Amniotic epithelial cell (primary cell): ENCODE measurements around the gene GFOD2.
"Not testable (repeated sequence)": the region's sequence is repeated elsewhere in the genome, so short reads cannot be mapped to it uniquely, and the experiment has no call there.

ENCODE experiments used
- DNase-seq: peaks from one replicate; pipeline ENCODE4 v3.0.0-alpha.2; 2010; ENCODE audit warnings: low read depth

The GFOD2 gene

GRCh38 chr16:67719048-67719777, at the start of gene GFOD2:
Gene GFOD2, minus strand, starts transcription at chr16:67719316. Its CDS starts 33,601 bp downstream, at chr16:67685715.
- DNase-seq: peak; percentile 84

- DNase-seq: peak; percentile 82
Measured at GRCh38 chr16:67767953-67768352, 48.8 kb upstream of the GFOD2 start.

GRCh38 chr16:67766291-67766690, 47.2 kb upstream of the GFOD2 start:
- no peak for DNase-seq

GRCh38 chr16:67764158-67764667, 45.1 kb upstream of the GFOD2 start:
- no peak for DNase-seq

GRCh38 chr16:67763066-67763465, 44.0 kb upstream of the GFOD2 start:
- no peak for DNase-seq

- no peak for DNase-seq
Measured at GRCh38 chr16:67762385-67762784, 43.3 kb upstream of the GFOD2 start.

- DNase-seq: no peak
Measured at GRCh38 chr16:67761924-67762323, 42.8 kb upstream of the GFOD2 start.

- DNase-seq: no peak
Measured at GRCh38 chr16:67760956-67761230, 41.8 kb upstream of the GFOD2 start.

GRCh38 chr16:67760206-67760955, 41.3 kb upstream of the GFOD2 start:
- DNase-seq: no peak

- no peak for DNase-seq
Measured at GRCh38 chr16:67758966-67759365, 39.9 kb upstream of the GFOD2 start.

- DNase-seq: no peak
Measured at GRCh38 chr16:67758006-67758405, 38.9 kb upstream of the GFOD2 start.

- no peak for DNase-seq
Measured at GRCh38 chr16:67752641-67753040, 33.5 kb upstream of the GFOD2 start.

GRCh38 chr16:67751331-67751730, 32.2 kb upstream of the GFOD2 start:
- not testable (repeated sequence) for DNase-seq

GRCh38 chr16:67750466-67750865, 31.4 kb upstream of the GFOD2 start:
- DNase-seq: no peak

- no peak for DNase-seq
Measured at GRCh38 chr16:67749436-67750078, 30.4 kb upstream of the GFOD2 start.

GRCh38 chr16:67748834-67749233, 29.7 kb upstream of the GFOD2 start:
- no peak for DNase-seq

GRCh38 chr16:67746846-67747245, 27.7 kb upstream of the GFOD2 start:
- DNase-seq: no peak

GRCh38 chr16:67741118-67741517, 22.0 kb upstream of the GFOD2 start:
- no peak for DNase-seq

GRCh38 chr16:67740391-67740790, 21.3 kb upstream of the GFOD2 start:
- DNase-seq: no peak

GRCh38 chr16:67736858-67737257, 17.7 kb upstream of the GFOD2 start:
- no peak for DNase-seq

GRCh38 chr16:67734731-67735201, 15.7 kb upstream of the GFOD2 start:
- DNase-seq: no peak

GRCh38 chr16:67733734-67734470, 14.8 kb upstream of the GFOD2 start:
- DNase-seq: no peak
